Psoas muscle (tissue), 8 donors: ENCODE data around the gene IQCM. TPM values are rescaled to one million over a fixed set of nuclear protein-coding genes. Genes with fewer than 3 reads are reported as not detected.

Experiments used
- ATAC-seq, 4 donors: fragments of 200-7000 bp; cut with Tn5 transposase; one replicate each; pipeline ENCODE4 v1.9.1; 2020; ENCODE audit warnings: moderate library complexity in 3 of 4, mild to moderate bottlenecking in 2 of 4
- DNase-seq, 2 donors: peaks; one replicate each; pipeline ENCODE4 v3.0.0-alpha.2; 2020
- H3K27ac ChIP-seq: fragments of 200-600 bp; one replicate; pipeline ENCODE4 v1.8.0; 2022
- H3K27me3 ChIP-seq, 3 donors: fragments of 200-600 bp in 1 of 3; one replicate each; pipeline versions ENCODE4 v1.6.1 to v1.8.0; 2013 to 2022; ENCODE audit warnings: low read length in 2 of 3, mild to moderate bottlenecking in 2 of 3, moderate library complexity in 1 of 3; ENCODE audit not compliant: insufficient read depth in 3 of 3
- H3K36me3 ChIP-seq, 2 donors: fragments of 200-600 bp in 1 of 2; one replicate each; pipeline versions ENCODE4 v1.6.1 to v1.8.0; 2013 to 2022; ENCODE audit warnings: low read depth in 1 of 2, mild to moderate bottlenecking in 1 of 2, moderate library complexity in 1 of 2; ENCODE audit not compliant: insufficient read depth in 1 of 2
- H3K4me1 ChIP-seq: fragments of 200-600 bp; one replicate; pipeline ENCODE4 v1.8.0; 2022
- H3K4me3 ChIP-seq: fragments of 200-600 bp; one replicate; pipeline ENCODE4 v1.8.0; 2022; ENCODE audit warnings: mild to moderate bottlenecking
- H3K9me3 ChIP-seq: fragments of 200-600 bp; one replicate; pipeline ENCODE4 v1.8.0; 2022
- CTCF ChIP-seq: fragments of 200-600 bp; IDR thresholded peaks from one replicate; pipeline ENCODE4 v1.8.0; 2022; ENCODE audit warnings: antibody characterized with exemption
- WGBS, 3 donors: extraction: QIAGEN DNeasy Blood & Tissue Kit; methylation state at CpG; one replicate each; pipeline versions ENCODE4 v1.1.6 to v1.1.7; 2013; 5-methylcytosine and 5-hydroxymethylcytosine counted together
- intact Hi-C, 2 donors: fragments of 100-400 bp; cut with DNase I; formaldehyde crosslinking; loops; one replicate each; pipeline versions ENCODE4 v1.11.0 to v1.14.2; 2022
- polyA plus RNA-seq, 3 donors: library from polyadenylated mRNA; stranded (reverse); fragments of 200-250 nt; gene quantifications; one replicate each; pipeline ENCODE4 v1.2.3, GENCODE V29; 2013
- total RNA-seq, 4 donors: library from RNA; stranded (reverse); fragmentation: NEBNext Ultra II Directional in 2 of 4; extraction: Animal tissue kit (Norgen Biotek cat#: 25700) in 2 of 4; gene quantifications; one replicate each; pipeline versions ENCODE4 v1.2.1 to v1.2.4, GENCODE V29; 2021 to 2023
- donor health status: healthy with polysubstance abuse.
- donor health status: DM: no; HTN: no; CAD: no; lungs with moderate emphysema.
- donor health status: Bipolar disorder and iron deficiency.
- donor health status: healthy.
- donor health status: DM: yes; HTN: yes; CAD: no.
- donor health status: DM: no; HTN: no; CAD: no.
- donor health status: DM: no; HTN: no; CAD: no.
- donor health status: DM: yes; HTN: yes; CAD: no.

Gene IQCM
- total and polyA plus RNA-seq, 7 donors = 1.1 TPM; not detected in 6

DNA sequence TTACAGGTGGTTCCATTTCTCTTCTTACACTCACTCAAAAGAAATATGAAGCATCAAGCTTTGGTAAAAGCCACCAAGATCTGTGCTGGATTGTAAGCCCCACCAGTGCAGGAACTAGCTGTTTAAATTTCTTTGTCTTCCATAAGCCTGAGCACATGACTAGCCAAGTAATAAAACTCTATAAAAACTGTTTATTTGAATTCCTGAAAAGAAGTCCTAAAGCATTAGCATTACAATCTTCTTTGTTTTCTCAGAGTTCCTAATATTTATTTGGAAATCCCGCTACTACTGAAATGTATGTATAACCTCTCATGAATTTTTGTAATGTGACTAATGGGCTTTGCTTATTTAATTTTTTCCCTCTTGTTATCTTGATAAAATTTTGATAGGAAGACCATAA lies 65.9 kb downstream of the IQCM start:
- H3K27ac ChIP-seq = no peak overlapping the region
- WGBS, 3 donors = 92 to 94% (median 93%) methylated on average over 1 of the region's 1 CpG
- TF ChIP-seq CTCF = no peak
- no peaks in the 10 kb centered on the region for H3K4me1 ChIP-seq
- intact Hi-C loops = no loop called here
- H3K36me3 ChIP-seq = no peaks in the 10 kb centered on the region
- H3K4me3 ChIP-seq = no peak overlapping the region
- DNase-seq (no peak), ATAC-seq (no peak)
- no peaks in the 10 kb centered on the region for H3K9me3 ChIP-seq
- H3K27me3 ChIP-seq = no peaks in the 10 kb centered on the region

DNA sequence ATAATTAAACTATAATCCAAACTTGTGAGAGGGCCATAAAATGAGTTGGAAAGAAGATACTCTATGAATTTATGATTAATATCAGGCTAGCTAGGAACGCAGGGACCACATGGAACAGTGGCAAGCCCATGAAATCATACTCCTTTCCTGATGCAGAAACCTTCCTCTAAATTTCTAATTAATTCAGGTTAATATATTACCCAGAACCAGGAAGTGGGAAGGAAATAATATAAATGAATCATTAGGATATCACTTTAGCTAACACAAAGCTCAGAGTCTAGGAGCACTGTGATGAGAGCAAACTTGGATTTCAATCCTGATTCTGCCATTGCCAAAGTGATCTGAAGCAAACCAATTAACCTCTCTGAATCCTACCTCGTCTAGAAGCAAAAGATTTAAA lies 68.0 kb downstream of the IQCM start:
- no peaks in the 10 kb centered on the region for H3K9me3 ChIP-seq
- no peak overlapping the region for H3K27ac ChIP-seq
- no peaks in the 10 kb centered on the region for H3K4me1 ChIP-seq
- DNase-seq = no peak
- no peak for TF ChIP-seq CTCF
- no peak for ATAC-seq
- H3K27me3 ChIP-seq = no peaks in the 10 kb centered on the region
- 54 to 62% (median 61%) methylated on average over 2 of the region's 2 CpGs for WGBS, 3 donors
- no peak overlapping the region for H3K4me3 ChIP-seq
- no peaks in the 10 kb centered on the region for H3K36me3 ChIP-seq
- intact Hi-C loops = no loop called here

- H3K27ac ChIP-seq = no peak overlapping the region
- H3K9me3 ChIP-seq = no peaks in the 10 kb centered on the region
- ATAC-seq = no peak
- H3K36me3 ChIP-seq = no peaks in the 10 kb centered on the region
- intact Hi-C loops = no loop called here
- 33 to 44% (median 38%) methylated on average over 1 of the region's 1 CpG for WGBS, 3 donors
- TF ChIP-seq CTCF = no peak
- no peak overlapping the region for H3K4me3 ChIP-seq
- H3K4me1 ChIP-seq = no peaks in the 10 kb centered on the region
- DNase-seq = no peak
- no peaks in the 10 kb centered on the region for H3K27me3 ChIP-seq
Observed at GRCh38 chr4:149746276-149746675, 69.4 kb downstream of the IQCM start.

DNA sequence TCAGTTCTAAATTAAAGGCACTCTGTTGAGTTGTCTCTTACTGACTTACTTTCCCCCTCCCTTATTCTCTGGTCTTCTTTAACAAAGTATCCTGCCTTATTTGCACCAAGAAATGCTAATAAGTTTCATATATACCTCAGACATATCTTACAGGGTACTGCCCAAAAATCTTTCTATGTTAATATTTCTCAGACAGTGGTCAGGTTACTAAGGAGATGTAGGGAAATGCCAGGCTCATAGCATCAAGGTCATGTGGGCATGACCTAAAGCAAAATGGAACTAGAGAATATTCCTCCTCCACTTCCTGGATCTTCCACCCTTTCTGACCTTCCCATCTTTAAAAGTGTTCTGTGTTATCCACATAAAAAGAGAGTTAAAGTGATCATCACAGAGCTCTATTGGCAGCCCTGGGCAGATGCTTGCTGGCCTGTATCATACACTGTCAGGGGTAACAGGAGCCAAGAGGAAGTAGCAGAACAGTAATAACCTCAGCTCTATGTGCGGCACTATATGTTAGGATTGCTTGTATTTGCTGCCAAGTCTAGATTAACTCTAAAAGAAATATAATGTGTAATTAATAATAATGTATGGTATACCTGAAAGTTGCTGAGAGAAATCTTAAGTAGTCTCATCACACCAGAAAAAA lies 74.3 kb downstream of the IQCM start:
- WGBS, 3 donors = 58 to 75% (median 59%) methylated on average over 1 of the region's 1 CpG
- DNase-seq (no peak), ATAC-seq (no peak)
- Histone ChIP-seq H3K9me3 (no peaks in the 10 kb centered on the region), H3K27me3 (no peaks in the 10 kb centered on the region), H3K27ac (no peak overlapping the region), H3K4me1 (no peaks in the 10 kb centered on the region), H3K36me3 (no peaks in the 10 kb centered on the region), H3K4me3 (no peak overlapping the region)
- intact Hi-C loops = no loop called here
- TF ChIP-seq CTCF = no peak

- H3K36me3 ChIP-seq = no peaks in the 10 kb centered on the region
- intact Hi-C loops = no loop called here
- no peaks in the 10 kb centered on the region for H3K27me3 ChIP-seq
- no peak for TF ChIP-seq CTCF
- H3K9me3 ChIP-seq = no peaks in the 10 kb centered on the region
- no peak overlapping the region for H3K27ac ChIP-seq
- no peaks in the 10 kb centered on the region for H3K4me1 ChIP-seq
- no peak for DNase-seq
- H3K4me3 ChIP-seq = no peak overlapping the region
- WGBS, 3 donors = 48 to 60% (median 52%) methylated on average over 7 of the region's 7 CpGs
- no peak for ATAC-seq
Observed at GRCh38 chr4:149738156-149738555, 77.5 kb downstream of the IQCM start.
